Activated CD4-positive, alpha-beta T cell treated with anti-CD3 and anti-CD28 coated beads, Interleukin-2, amount 10 ng/mL, durations not matched to agents 24 days and 14 days (primary cell): ENCODE data around the gene TIAM1. TPM values are rescaled to one million over a fixed set of nuclear protein-coding genes. Genes with fewer than 3 reads are reported as not detected.
A peak's percentile ranks its signal among the peaks of the same experiment; 100 is the strongest.

Source experiments
- DNase-seq: peaks from one replicate; pipeline ENCODE4 v3.0.0; 2022
- H3K27ac Mint-ChIP-seq: one replicate; pipeline ENCODE4 v1.8.0; 2022; ENCODE audit warnings: mild to moderate bottlenecking, mixed read lengths
- H3K27me3 Mint-ChIP-seq: one replicate; pipeline ENCODE4 v1.8.0; 2022; ENCODE audit warnings: mixed read lengths
- H3K36me3 Mint-ChIP-seq: one replicate; pipeline ENCODE4 v1.8.0; 2022; ENCODE audit warnings: low read depth, mild to moderate bottlenecking, mixed read lengths
- H3K4me1 Mint-ChIP-seq: one replicate; pipeline ENCODE4 v1.8.0; 2021; ENCODE audit warnings: mixed read lengths
- H3K4me3 Mint-ChIP-seq: one replicate; pipeline ENCODE4 v1.8.0; 2022; ENCODE audit warnings: mild to moderate bottlenecking, moderate library complexity, mixed read lengths
- H3K9me3 Mint-ChIP-seq: one replicate; pipeline ENCODE4 v1.8.0; 2021; ENCODE audit warnings: mixed read lengths
- intact Hi-C: fragments of 100-400 bp; cut with micrococcal nuclease; formaldehyde crosslinking; loops from one replicate; pipeline ENCODE4 v1.15.1; 2023
- total RNA-seq: library from RNA; stranded (reverse); gene quantifications from 2 replicates; pipeline ENCODE4 v1.2.3, GENCODE V29; 2022

TIAM1 gene
- total RNA-seq, 1 donor from 2014 or later: 104 TPM

DNA sequence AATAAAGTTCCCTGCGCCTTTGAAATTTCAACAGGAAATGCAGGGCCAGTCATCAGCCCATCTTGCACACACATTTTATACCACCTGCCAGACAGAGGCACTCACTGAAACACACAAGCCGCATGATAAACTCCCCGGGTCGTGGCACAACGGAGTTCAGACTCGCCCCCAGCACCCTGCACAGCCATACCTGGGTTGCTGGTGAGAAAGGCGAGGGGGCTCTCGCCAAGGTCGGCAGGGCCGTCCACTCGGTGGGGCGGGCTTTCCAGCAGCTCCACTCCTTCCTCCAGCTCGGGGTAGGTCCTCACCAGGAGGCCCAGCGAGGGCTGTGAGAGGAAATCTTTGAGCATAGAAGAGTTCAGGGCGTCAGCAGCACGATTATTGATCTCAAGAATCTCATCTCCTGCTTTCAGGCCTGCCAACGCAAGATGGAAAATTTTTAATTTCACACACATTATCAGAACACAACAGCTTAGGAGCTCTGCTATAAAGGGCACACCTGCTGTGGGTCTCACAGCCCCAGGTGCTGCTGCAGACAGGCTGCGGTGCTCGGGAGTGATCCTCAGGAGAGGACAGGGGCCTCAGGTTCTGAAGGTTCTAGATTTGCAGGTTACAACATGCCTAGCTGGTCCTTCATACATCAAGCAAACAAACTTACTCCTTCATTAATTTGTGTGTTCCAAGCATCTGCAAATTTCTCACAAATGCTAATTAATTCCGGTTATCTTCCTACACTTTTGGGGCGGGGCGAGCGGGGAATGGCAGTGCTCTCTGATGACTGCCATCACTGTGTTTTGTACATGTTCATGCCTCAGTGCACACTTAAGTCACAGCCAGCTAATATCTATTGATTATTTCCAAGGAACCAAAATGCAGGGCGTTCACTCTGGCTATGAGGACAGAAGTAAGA lies 161.6 kb downstream of the TIAM1 start:
- peaks cover 59% of the 10 kb centered on the region for H3K36me3 Mint-ChIP-seq
- peak overlapping the region; percentile 97 for H3K27ac Mint-ChIP-seq
- H3K4me1 Mint-ChIP-seq: peaks cover 57% of the 10 kb centered on the region
- intact Hi-C loops: loop anchor here (5.0 kb wide), 2 partner anchors 465 to 550 kb away; partner anchors contain the start of genes KRTAP21-3 and SCAF4
- peak; percentile 85 for DNase-seq
- no peaks in the 10 kb centered on the region for H3K9me3 Mint-ChIP-seq
- H3K4me3 Mint-ChIP-seq: peak overlapping the region; percentile 91
- no peaks in the 10 kb centered on the region for H3K27me3 Mint-ChIP-seq

DNA sequence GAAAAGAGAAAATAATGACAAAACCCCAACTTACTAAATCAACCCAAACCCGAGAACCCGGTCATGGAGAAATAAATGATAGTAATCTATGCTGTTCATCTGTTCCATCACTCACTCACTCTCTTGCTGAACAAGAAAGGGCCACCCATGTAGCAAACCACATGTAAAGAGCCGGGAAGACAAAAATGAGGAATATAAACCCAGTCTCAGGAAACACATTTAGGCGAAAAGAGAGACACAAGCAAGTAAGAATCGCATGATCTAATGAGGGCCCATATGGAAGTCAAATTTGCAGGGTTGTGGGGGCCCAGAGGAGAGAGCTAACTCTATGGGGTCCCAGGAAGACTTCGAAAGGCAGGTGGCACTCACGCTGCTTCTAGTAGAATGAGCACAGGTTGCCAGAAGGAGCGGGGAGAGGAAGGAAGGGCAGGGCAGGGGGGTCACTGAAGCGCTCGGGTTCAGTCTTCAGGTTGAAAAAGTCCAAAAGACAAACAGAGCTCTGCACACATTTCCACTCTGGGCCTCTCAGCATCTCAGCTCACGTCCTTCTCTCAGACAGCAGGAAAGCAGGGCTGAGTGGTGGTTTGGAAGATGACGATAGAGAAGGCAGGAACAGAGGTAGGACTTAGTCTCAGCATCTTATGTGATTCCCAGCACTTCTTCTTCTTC lies 162.8 kb downstream of the TIAM1 start:
- Mint-ChIP-seq H3K9me3 (no peaks in the 10 kb centered on the region), H3K36me3 (peaks cover 64% of the 10 kb centered on the region), H3K27me3 (no peaks in the 10 kb centered on the region), H3K4me3 (peak overlapping the region; percentile 91), H3K4me1 (peaks cover 57% of the 10 kb centered on the region), H3K27ac (peak overlapping the region; percentile 96)
- intact Hi-C loops: loop anchor here (1.0 to 5.0 kb wide), 5 partner anchors 14 to 551 kb away; partner anchors contain the start of genes KRTAP21-3 and SCAF4
- peak; percentile 78 for DNase-seq

DNA sequence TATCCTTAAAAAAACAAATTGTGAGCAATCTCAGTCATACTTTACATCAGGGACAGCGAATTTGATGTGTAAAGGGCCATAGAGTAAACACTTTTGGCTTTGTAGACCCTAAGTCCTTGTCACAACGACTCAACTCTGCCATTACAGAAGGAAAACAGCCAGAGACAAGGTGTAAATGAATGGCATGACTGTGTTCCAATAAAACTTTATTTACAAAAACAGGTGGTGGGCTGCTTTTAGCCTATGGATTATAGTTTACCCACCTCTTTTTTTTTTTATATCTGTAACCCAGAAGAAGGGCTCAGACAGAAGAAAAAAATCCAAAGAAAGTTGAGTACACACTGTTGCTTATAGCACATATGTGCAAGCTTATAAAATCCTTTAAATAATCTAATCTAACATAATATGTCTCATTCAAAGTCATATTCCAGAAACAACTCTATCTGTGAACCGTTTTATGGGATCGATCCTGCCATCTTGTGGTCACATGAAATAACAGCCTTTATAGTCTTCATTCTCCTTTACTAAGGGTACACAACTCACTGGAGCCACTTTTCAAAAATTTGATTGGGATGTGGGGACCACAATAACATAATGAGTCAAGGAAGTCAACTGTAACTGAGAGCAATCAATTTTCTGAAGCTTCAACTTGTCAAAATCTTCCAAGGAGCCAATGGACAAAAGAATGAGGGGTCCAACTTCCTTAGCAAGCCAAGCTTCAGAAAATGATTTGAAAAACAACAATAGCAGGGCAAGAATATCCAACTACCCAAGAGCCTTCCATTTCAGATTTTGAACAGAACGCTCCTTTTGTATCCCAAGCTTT lies 163.6 kb downstream of the TIAM1 start:
- intact Hi-C loops: loop anchor here (1.0 to 5.0 kb wide), 6 partner anchors 14 to 552 kb away; partner anchors contain the start of genes KRTAP21-3 and SCAF4
- no peaks in the 10 kb centered on the region for H3K27me3 Mint-ChIP-seq
- H3K4me3 Mint-ChIP-seq: peak overlapping the region; percentile 91
- H3K36me3 Mint-ChIP-seq: peaks cover 64% of the 10 kb centered on the region
- H3K4me1 Mint-ChIP-seq: peaks cover 58% of the 10 kb centered on the region
- peak; percentile 77 for DNase-seq
- H3K27ac Mint-ChIP-seq: peak overlapping the region; percentile 96
- no peaks in the 10 kb centered on the region for H3K9me3 Mint-ChIP-seq

DNA sequence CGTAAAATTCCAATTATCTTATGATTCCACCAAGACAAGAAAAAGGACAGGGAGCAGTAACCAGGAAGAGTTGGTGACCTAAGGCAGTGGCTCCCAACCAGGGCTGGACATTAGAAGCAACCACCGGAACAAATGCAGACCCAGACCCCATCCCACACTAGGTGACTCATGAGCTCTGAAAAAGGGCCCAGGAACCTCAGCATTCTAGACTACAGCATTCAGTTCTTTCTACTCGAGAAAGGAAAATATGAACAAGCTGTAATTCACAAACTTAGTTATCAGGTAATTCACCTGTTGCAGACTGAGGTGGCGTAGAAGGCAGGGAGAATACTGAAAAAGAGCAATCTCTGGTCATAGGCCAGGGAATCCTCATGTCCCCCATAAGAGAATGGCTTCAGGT lies 167.3 kb downstream of the TIAM1 start:
- intact Hi-C loops: no loop called here
- H3K9me3 Mint-ChIP-seq: no peaks in the 10 kb centered on the region
- DNase-seq: no peak
- peak overlapping the region; percentile 70 for H3K4me3 Mint-ChIP-seq
- H3K27me3 Mint-ChIP-seq: no peaks in the 10 kb centered on the region
- peaks cover 63% of the 10 kb centered on the region for H3K4me1 Mint-ChIP-seq
- peaks cover 65% of the 10 kb centered on the region for H3K36me3 Mint-ChIP-seq
- peak overlapping the region; percentile 82 for H3K27ac Mint-ChIP-seq

DNA sequence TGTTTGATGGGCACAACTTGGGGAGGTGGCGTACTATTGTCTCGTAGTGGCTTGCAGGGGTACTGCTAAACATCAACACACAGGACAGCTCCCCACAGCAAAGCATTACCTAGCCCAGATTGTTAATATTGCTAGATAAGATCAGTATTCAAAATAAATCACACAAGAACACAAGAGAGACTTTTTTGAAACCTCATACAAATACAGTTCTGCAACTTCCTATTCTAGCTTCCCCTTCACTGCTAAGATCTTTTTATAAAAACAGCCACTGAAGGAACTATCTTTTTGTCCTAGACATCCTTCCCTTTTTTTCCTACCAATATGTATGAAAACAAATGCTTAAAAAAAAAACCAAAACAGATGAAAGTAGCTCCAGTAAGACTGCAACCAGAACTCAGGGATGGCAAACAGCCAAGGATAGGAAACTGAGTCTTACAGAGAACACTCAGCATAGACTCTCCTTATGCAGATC lies 167.9 kb downstream of the TIAM1 start:
- intact Hi-C loops: no loop called here
- Mint-ChIP-seq H3K27ac (peak overlapping the region; percentile 82), H3K4me3 (peak overlapping the region; percentile 70), H3K9me3 (no peaks in the 10 kb centered on the region), H3K36me3 (peaks cover 67% of the 10 kb centered on the region), H3K27me3 (no peaks in the 10 kb centered on the region), H3K4me1 (peaks cover 64% of the 10 kb centered on the region)
- DNase-seq: no peak

- peak overlapping the region; percentile 69 for H3K4me3 Mint-ChIP-seq
- H3K4me1 Mint-ChIP-seq: peaks cover 67% of the 10 kb centered on the region
- intact Hi-C loops: loop anchor here (1.0 to 2.0 kb wide), 2 partner anchors 9 to 15 kb away; no protein-coding TSS in a partner anchor
- H3K36me3 Mint-ChIP-seq: peaks cover 64% of the 10 kb centered on the region
- no peaks in the 10 kb centered on the region for H3K27me3 Mint-ChIP-seq
- DNase-seq: peak; percentile 69
- H3K27ac Mint-ChIP-seq: peak overlapping the region; percentile 81
- H3K9me3 Mint-ChIP-seq: no peaks in the 10 kb centered on the region
These were observed 170.0 kb downstream of the TIAM1 start for GRCh38 chr21:31173881-31174555.

DNA sequence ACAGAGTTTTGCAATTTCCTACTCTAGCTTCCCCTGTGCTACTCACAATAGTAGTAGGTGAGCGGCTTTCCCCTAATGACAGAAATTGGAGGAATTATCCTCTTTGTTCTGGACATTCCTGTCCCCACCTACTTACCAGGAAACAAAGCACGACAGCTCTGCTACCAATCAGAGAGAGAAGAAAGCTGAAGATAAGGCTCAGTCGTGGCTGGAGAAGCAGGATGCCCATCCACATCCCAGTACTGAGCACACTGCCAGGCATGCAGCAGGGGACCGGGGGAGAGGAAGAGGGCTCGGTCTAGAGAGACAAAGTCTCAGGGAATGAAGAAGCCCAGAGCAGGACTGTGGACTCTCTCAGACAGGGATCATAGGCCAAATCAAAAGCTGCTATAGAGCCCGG lies 171.7 kb downstream of the TIAM1 start:
- Mint-ChIP-seq H3K4me3 (no peak overlapping the region), H3K9me3 (no peaks in the 10 kb centered on the region), H3K27me3 (no peaks in the 10 kb centered on the region), H3K4me1 (peaks cover 65% of the 10 kb centered on the region), H3K27ac (peak overlapping the region; percentile 48), H3K36me3 (peaks cover 64% of the 10 kb centered on the region)
- intact Hi-C loops: loop anchor here (2.0 kb wide), 1 partner anchor 14 kb away; no protein-coding TSS in a partner anchor
- no peak for DNase-seq

- no peak for DNase-seq
- intact Hi-C loops: loop anchor here (1.0 kb wide), 1 partner anchor 9 kb away; no protein-coding TSS in a partner anchor
- Mint-ChIP-seq H3K4me1 (peaks cover 62% of the 10 kb centered on the region), H3K27me3 (no peaks in the 10 kb centered on the region), H3K9me3 (no peaks in the 10 kb centered on the region), H3K36me3 (peaks cover 58% of the 10 kb centered on the region), H3K27ac (peak overlapping the region; percentile 63), H3K4me3 (peak overlapping the region; percentile 5)
These were observed 179.1 kb downstream of the TIAM1 start for GRCh38 chr21:31164713-31165694.

DNA sequence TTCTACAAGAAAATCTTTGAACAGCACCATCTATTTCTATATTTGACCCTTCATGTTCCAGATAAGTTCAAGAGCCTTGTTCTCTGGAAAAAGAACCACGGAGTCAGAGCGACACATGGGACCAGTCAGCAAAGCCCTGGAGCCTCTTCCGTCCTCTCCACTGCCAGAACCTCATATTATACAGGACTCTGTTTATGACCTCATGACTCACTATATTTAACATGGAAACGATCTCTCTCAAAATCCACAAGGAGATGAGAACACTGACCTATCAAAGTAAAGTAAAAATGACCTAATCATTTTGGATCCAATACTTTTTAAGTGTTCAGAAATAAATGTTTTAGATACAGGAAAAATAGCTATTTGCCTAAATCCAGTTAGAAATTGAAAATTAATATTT lies 181.2 kb downstream of the TIAM1 start:
- Mint-ChIP-seq H3K4me1 (peaks cover 65% of the 10 kb centered on the region), H3K4me3 (no peak overlapping the region), H3K27ac (peak overlapping the region; percentile 19), H3K27me3 (no peaks in the 10 kb centered on the region), H3K9me3 (peaks cover 1% of the 10 kb centered on the region), H3K36me3 (peaks cover 58% of the 10 kb centered on the region)
- no peak for DNase-seq
- intact Hi-C loops: no loop called here

DNA sequence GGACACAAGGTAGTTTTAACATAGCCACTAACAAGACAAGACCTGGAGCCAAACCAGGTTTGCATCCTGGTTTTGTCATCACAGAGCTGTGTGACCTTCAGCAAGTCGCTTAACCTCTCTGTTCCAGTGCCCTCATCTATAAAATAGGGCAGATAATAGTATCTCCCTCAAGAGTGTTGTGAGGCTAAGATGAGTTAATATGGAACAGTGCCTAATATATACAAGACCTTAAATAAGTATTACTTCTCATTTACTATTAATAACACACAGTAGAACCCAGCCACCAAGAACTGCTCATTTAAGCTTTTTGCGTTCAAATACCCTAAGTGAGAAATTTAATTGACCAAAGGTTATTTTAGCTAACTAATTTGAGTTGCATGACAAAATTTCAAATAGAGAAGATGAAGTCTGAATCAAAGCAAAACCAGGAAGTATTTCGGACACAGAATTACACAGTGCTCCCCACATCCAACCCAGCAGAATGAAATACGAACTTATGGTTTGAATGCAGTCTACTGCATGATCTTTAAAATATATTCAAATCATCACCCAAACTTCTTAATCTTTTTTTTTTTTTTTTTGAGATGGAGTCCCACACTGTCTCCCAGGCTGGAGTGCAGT lies 181.9 kb downstream of the TIAM1 start:
- Mint-ChIP-seq H3K27ac (no peak overlapping the region), H3K9me3 (peaks cover 6% of the 10 kb centered on the region), H3K4me1 (peaks cover 62% of the 10 kb centered on the region), H3K36me3 (peaks cover 61% of the 10 kb centered on the region), H3K4me3 (no peak overlapping the region), H3K27me3 (no peaks in the 10 kb centered on the region)
- intact Hi-C loops: no loop called here
- DNase-seq: no peak

- intact Hi-C loops: loop anchor here (1.0 kb wide), 1 partner anchor 28 kb away; no protein-coding TSS in a partner anchor
- H3K27me3 Mint-ChIP-seq: no peaks in the 10 kb centered on the region
- no peak overlapping the region for H3K27ac Mint-ChIP-seq
- no peak for DNase-seq
- no peak overlapping the region for H3K4me3 Mint-ChIP-seq
- H3K36me3 Mint-ChIP-seq: peaks cover 63% of the 10 kb centered on the region
- H3K9me3 Mint-ChIP-seq: peaks cover 6% of the 10 kb centered on the region
- H3K4me1 Mint-ChIP-seq: peaks cover 55% of the 10 kb centered on the region
These were observed 182.9 kb downstream of the TIAM1 start for GRCh38 chr21:31161157-31161556.
